WTC11 (cell line): ENCODE data around the gene RFPL1. TPM values are rescaled to one million over a fixed set of nuclear protein-coding genes. Genes with fewer than 3 reads are reported as not detected.

Source experiments
- ATAC-seq: fragments of 200-7000 bp; cut with Tn5 transposase; 2 replicates; pipeline ENCODE4 v1.10.0; 2021; ENCODE audit warnings: mild to moderate bottlenecking, moderate library complexity
- CTCF ChIA-PET: fragments of 300-600 bp; sonication (Branson Sonifier 250); formaldehyde crosslinking; loops from one replicate; lab custom pipeline; 2021; ENCODE audit warnings: antibody characterized with exemption; lab: Charles Lee
- POLR2A ChIA-PET: fragments of 350-600 bp; sonication (Branson Sonifier 250); formaldehyde crosslinking; loops from one replicate; lab custom pipeline; 2021; ENCODE audit warnings: antibody characterized with exemption; lab: Charles Lee
- DNase-seq: peaks from one replicate; pipeline ENCODE4 v3.0.0; 2021; ENCODE audit warnings: low spot score
- H3K27ac Mint-ChIP-seq: 2 replicates; pipeline ENCODE4 v1.8.0; 2021; ENCODE audit warnings: mixed read lengths
- H3K27me3 Mint-ChIP-seq: 2 replicates; pipeline ENCODE4 v1.8.0; 2021; ENCODE audit warnings: low read depth, mild to moderate bottlenecking, moderate library complexity, mixed read lengths
- H3K36me3 Mint-ChIP-seq: 2 replicates; pipeline ENCODE4 v1.8.0; 2021; ENCODE audit warnings: mixed read lengths
- H3K4me1 Mint-ChIP-seq: 2 replicates; pipeline ENCODE4 v1.8.0; 2022; ENCODE audit warnings: mixed read lengths
- H3K4me3 Mint-ChIP-seq: 2 replicates; pipeline ENCODE4 v1.8.0; 2021; ENCODE audit warnings: mild to moderate bottlenecking, moderate library complexity, mixed read lengths
- H3K9me3 Mint-ChIP-seq: 2 replicates; pipeline ENCODE4 v1.8.0; 2021; ENCODE audit warnings: mixed read lengths
- ELF4 ChIP-seq: sonication (generic); formaldehyde crosslinking; IDR thresholded peaks from 2 replicates; pipeline ENCODE4 v1.8.1; 2022; ENCODE audit warnings: low read depth, mild to moderate bottlenecking, moderate library complexity, missing genetic modification reagents
- GTF2I ChIP-seq: fragments of 250-450 bp; sonication (Bioruptor Pico); conservative IDR thresholded peaks from 2 replicates; pipeline ENCODE4 v1.4.0; 2021; ENCODE audit warnings: mild to moderate bottlenecking
- JAZF1 ChIP-seq: fragments of 250-450 bp; sonication (Bioruptor Pico); IDR thresholded peaks from 2 replicates; pipeline ENCODE4 v1.9.0; 2021; ENCODE audit warnings: moderate library complexity, mild to moderate bottlenecking, inconsistent platforms
- NFE2L1 ChIP-seq: sonication (generic); formaldehyde crosslinking; IDR thresholded peaks from 2 replicates; pipeline ENCODE4 v1.8.1; 2023; ENCODE audit warnings: missing genetic modification reagents
- NFYB ChIP-seq: sonication (generic); formaldehyde crosslinking; conservative IDR thresholded peaks from 2 replicates; pipeline ENCODE4 v1.8.0; 2022; ENCODE audit warnings: low read depth, missing genetic modification reagents
- NR1H2 ChIP-seq: sonication (generic); formaldehyde crosslinking; IDR thresholded peaks from 2 replicates; pipeline ENCODE4 v1.9.0; 2021; ENCODE audit warnings: mild to moderate bottlenecking, moderate library complexity, missing genetic modification reagents
- ZNF317 ChIP-seq: sonication (generic); formaldehyde crosslinking; IDR thresholded peaks from 2 replicates; pipeline ENCODE4 v1.8.1; 2023; ENCODE audit warnings: low read depth, mild to moderate bottlenecking, moderate library complexity, missing genetic modification reagents, borderline replicate concordance
- ZNF396 ChIP-seq: fragments of 250-450 bp; sonication (Bioruptor Pico); IDR thresholded peaks from 2 replicates; pipeline ENCODE4 v1.8.0; 2021; ENCODE audit warnings: mild to moderate bottlenecking, moderate library complexity, borderline replicate concordance
- total RNA-seq: library from RNA; stranded (reverse); gene quantifications from 3 replicates; pipeline ENCODE4 v1.2.3, GENCODE V29; 2021
- TF ChIP-seq, protein P1 (sequence below): fragments of 250-450 bp; sonication (Bioruptor Pico); IDR thresholded peaks from 2 replicates; pipeline ENCODE4 v1.9.0; 2021; ENCODE audit warnings: mild to moderate bottlenecking, borderline replicate concordance
- TF ChIP-seq, protein P2 (sequence below): sonication (generic); formaldehyde crosslinking; IDR thresholded peaks from 2 replicates; pipeline ENCODE4 v1.8.0; 2022; ENCODE audit warnings: mild to moderate bottlenecking, missing genetic modification reagents
- TF ChIP-seq, protein P3 (sequence below): fragments of 250-450 bp; sonication (Bioruptor Pico); IDR thresholded peaks from 2 replicates; pipeline ENCODE4 v1.9.0; 2021; ENCODE audit warnings: moderate library complexity, mild to moderate bottlenecking, inconsistent platforms, borderline replicate concordance
- TF ChIP-seq, protein P4 (sequence below): sonication (generic); formaldehyde crosslinking; IDR thresholded peaks from 2 replicates; pipeline ENCODE4 v1.8.0; 2023; ENCODE audit warnings: missing genetic modification reagents, mild to moderate bottlenecking, borderline replicate concordance
- TF ChIP-seq, protein P5 (sequence below): fragments of 250-450 bp; sonication (Bioruptor Pico); IDR thresholded peaks from 2 replicates; pipeline ENCODE4 v1.9.0; 2021; ENCODE audit warnings: mild to moderate bottlenecking
- TF ChIP-seq, protein P6 (sequence below): sonication (generic); formaldehyde crosslinking; IDR thresholded peaks from 2 replicates; pipeline ENCODE4 v1.8.1; 2023; ENCODE audit warnings: mild to moderate bottlenecking, missing genetic modification reagents
- TF ChIP-seq, protein P7 (sequence below): sonication (generic); formaldehyde crosslinking; IDR thresholded peaks from 2 replicates; pipeline ENCODE4 v1.8.1; 2023; ENCODE audit warnings: mild to moderate bottlenecking, moderate library complexity, missing genetic modification reagents

Gene RFPL1
- total RNA-seq, 1 experiment from 2014 or later = not detected

DNA sequence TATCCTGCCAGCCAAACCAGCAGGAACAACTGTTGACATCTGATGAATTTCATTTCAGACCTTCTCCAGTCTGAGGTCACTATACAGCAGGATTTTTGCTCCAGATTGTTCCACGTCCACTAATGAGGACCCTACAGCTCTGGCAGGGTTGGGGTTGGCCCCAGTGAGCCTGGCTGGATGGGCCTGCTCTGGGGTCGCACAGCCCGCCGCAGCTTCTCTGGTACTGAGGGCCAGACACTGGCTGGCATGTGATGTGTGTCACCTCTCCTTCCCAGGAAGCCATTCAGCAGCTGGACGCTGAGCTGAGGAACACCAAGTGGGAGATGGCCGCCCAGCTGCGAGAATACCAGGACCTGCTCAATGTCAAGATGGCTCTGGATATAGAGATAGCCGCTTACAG, 47.1 kb downstream of the RFPL1 start:
- peaks cover 22% of the 10 kb centered on the region for H3K36me3 Mint-ChIP-seq
- peaks cover 15% of the 10 kb centered on the region for H3K4me1 Mint-ChIP-seq
- H3K27me3 Mint-ChIP-seq = peaks cover 26% of the 10 kb centered on the region
- H3K27ac Mint-ChIP-seq = no peak overlapping the region
- ATAC-seq (no peak), DNase-seq (no peak)
- ChIA-PET CTCF (interaction anchor here (6.2 kb wide), 1 partner anchor 15 kb away, joined by 60 read pairs; no protein-coding TSS in a partner anchor), POLR2A (no interaction called here)
- H3K4me3 Mint-ChIP-seq = no peak overlapping the region
- TF ChIP-seq, protein P1, sequence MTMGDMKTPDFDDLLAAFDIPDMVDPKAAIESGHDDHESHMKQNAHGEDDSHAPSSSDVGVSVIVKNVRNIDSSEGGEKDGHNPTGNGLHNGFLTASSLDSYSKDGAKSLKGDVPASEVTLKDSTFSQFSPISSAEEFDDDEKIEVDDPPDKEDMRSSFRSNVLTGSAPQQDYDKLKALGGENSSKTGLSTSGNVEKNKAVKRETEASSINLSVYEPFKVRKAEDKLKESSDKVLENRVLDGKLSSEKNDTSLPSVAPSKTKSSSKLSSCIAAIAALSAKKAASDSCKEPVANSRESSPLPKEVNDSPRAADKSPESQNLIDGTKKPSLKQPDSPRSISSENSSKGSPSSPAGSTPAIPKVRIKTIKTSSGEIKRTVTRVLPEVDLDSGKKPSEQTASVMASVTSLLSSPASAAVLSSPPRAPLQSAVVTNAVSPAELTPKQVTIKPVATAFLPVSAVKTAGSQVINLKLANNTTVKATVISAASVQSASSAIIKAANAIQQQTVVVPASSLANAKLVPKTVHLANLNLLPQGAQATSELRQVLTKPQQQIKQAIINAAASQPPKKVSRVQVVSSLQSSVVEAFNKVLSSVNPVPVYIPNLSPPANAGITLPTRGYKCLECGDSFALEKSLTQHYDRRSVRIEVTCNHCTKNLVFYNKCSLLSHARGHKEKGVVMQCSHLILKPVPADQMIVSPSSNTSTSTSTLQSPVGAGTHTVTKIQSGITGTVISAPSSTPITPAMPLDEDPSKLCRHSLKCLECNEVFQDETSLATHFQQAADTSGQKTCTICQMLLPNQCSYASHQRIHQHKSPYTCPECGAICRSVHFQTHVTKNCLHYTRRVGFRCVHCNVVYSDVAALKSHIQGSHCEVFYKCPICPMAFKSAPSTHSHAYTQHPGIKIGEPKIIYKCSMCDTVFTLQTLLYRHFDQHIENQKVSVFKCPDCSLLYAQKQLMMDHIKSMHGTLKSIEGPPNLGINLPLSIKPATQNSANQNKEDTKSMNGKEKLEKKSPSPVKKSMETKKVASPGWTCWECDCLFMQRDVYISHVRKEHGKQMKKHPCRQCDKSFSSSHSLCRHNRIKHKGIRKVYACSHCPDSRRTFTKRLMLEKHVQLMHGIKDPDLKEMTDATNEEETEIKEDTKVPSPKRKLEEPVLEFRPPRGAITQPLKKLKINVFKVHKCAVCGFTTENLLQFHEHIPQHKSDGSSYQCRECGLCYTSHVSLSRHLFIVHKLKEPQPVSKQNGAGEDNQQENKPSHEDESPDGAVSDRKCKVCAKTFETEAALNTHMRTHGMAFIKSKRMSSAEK (CRISPR knock-in tag) = no peak
- TF ChIP-seq JAZF1 (no peak), NFE2L1 (CRISPR knock-in tag) (no peak), NFYB (no peak), NR1H2 (CRISPR knock-in tag) (no peak), ELF4 (CRISPR knock-in tag) (no peak), ZNF317 (CRISPR knock-in tag) (no peak), GTF2I (CRISPR knock-in tag) (no peak), ZNF396 (CRISPR knock-in tag) (no peak)
- TF ChIP-seq, protein P2, sequence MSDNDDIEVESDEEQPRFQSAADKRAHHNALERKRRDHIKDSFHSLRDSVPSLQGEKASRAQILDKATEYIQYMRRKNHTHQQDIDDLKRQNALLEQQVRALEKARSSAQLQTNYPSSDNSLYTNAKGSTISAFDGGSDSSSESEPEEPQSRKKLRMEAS = no peak
- TF ChIP-seq, protein P3, sequence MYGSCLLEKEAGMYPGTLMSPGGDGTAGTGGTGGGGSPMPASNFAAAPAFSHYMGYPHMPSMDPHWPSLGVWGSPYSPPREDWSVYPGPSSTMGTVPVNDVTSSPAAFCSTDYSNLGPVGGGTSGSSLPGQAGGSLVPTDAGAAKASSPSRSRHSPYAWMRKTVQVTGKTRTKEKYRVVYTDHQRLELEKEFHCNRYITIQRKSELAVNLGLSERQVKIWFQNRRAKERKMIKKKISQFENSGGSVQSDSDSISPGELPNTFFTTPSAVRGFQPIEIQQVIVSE (CRISPR knock-in tag) = no peak
- TF ChIP-seq, protein P4, sequence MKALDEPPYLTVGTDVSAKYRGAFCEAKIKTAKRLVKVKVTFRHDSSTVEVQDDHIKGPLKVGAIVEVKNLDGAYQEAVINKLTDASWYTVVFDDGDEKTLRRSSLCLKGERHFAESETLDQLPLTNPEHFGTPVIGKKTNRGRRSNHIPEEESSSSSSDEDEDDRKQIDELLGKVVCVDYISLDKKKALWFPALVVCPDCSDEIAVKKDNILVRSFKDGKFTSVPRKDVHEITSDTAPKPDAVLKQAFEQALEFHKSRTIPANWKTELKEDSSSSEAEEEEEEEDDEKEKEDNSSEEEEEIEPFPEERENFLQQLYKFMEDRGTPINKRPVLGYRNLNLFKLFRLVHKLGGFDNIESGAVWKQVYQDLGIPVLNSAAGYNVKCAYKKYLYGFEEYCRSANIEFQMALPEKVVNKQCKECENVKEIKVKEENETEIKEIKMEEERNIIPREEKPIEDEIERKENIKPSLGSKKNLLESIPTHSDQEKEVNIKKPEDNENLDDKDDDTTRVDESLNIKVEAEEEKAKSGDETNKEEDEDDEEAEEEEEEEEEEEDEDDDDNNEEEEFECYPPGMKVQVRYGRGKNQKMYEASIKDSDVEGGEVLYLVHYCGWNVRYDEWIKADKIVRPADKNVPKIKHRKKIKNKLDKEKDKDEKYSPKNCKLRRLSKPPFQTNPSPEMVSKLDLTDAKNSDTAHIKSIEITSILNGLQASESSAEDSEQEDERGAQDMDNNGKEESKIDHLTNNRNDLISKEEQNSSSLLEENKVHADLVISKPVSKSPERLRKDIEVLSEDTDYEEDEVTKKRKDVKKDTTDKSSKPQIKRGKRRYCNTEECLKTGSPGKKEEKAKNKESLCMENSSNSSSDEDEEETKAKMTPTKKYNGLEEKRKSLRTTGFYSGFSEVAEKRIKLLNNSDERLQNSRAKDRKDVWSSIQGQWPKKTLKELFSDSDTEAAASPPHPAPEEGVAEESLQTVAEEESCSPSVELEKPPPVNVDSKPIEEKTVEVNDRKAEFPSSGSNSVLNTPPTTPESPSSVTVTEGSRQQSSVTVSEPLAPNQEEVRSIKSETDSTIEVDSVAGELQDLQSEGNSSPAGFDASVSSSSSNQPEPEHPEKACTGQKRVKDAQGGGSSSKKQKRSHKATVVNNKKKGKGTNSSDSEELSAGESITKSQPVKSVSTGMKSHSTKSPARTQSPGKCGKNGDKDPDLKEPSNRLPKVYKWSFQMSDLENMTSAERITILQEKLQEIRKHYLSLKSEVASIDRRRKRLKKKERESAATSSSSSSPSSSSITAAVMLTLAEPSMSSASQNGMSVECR (CRISPR knock-in tag) = no peak
- TF ChIP-seq, protein P5, sequence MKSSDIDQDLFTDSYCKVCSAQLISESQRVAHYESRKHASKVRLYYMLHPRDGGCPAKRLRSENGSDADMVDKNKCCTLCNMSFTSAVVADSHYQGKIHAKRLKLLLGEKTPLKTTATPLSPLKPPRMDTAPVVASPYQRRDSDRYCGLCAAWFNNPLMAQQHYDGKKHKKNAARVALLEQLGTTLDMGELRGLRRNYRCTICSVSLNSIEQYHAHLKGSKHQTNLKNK (CRISPR knock-in tag) = no peak
- TF ChIP-seq, protein P6, sequence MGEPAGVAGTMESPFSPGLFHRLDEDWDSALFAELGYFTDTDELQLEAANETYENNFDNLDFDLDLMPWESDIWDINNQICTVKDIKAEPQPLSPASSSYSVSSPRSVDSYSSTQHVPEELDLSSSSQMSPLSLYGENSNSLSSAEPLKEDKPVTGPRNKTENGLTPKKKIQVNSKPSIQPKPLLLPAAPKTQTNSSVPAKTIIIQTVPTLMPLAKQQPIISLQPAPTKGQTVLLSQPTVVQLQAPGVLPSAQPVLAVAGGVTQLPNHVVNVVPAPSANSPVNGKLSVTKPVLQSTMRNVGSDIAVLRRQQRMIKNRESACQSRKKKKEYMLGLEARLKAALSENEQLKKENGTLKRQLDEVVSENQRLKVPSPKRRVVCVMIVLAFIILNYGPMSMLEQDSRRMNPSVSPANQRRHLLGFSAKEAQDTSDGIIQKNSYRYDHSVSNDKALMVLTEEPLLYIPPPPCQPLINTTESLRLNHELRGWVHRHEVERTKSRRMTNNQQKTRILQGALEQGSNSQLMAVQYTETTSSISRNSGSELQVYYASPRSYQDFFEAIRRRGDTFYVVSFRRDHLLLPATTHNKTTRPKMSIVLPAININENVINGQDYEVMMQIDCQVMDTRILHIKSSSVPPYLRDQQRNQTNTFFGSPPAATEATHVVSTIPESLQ (CRISPR knock-in tag) = no peak
- TF ChIP-seq, protein P7, sequence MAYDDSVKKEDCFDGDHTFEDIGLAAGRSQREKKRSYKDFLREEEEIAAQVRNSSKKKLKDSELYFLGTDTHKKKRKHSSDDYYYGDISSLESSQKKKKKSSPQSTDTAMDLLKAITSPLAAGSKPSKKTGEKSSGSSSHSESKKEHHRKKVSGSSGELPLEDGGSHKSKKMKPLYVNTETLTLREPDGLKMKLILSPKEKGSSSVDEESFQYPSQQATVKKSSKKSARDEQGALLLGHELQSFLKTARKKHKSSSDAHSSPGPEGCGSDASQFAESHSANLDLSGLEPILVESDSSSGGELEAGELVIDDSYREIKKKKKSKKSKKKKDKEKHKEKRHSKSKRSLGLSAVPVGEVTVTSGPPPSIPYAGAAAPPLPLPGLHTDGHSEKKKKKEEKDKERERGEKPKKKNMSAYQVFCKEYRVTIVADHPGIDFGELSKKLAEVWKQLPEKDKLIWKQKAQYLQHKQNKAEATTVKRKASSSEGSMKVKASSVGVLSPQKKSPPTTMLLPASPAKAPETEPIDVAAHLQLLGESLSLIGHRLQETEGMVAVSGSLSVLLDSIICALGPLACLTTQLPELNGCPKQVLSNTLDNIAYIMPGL (CRISPR knock-in tag) = no peak
- TF ChIP-seq, all 79 proteins: peak for 0
- H3K9me3 Mint-ChIP-seq = 0 out of 2 replicates have a peak, but pooled peaks cover 3% of the 10 kb centered on the region
